WTC11 (cell line): ENCODE results near the gene IL27RA. TPM values are rescaled to one million over a fixed set of nuclear protein-coding genes. Genes with fewer than 3 reads are reported as not detected.
A peak's percentile ranks its signal among the peaks of the same experiment; 100 is the strongest.

Source experiments
- ATAC-seq: fragments of 200-7000 bp; cut with Tn5 transposase; 2 replicates; pipeline ENCODE4 v1.10.0; 2021; ENCODE audit warnings: mild to moderate bottlenecking, moderate library complexity
- CTCF ChIA-PET: fragments of 300-600 bp; sonication (Branson Sonifier 250); formaldehyde crosslinking; loops from one replicate; lab custom pipeline; 2021; ENCODE audit warnings: antibody characterized with exemption; lab: Charles Lee
- POLR2A ChIA-PET: fragments of 350-600 bp; sonication (Branson Sonifier 250); formaldehyde crosslinking; loops from one replicate; lab custom pipeline; 2021; ENCODE audit warnings: antibody characterized with exemption; lab: Charles Lee
- DNase-seq: peaks from one replicate; pipeline ENCODE4 v3.0.0; 2021; ENCODE audit warnings: low spot score
- H3K27ac Mint-ChIP-seq: 2 replicates; pipeline ENCODE4 v1.8.0; 2021; ENCODE audit warnings: mixed read lengths
- H3K27me3 Mint-ChIP-seq: 2 replicates; pipeline ENCODE4 v1.8.0; 2021; ENCODE audit warnings: low read depth, mild to moderate bottlenecking, moderate library complexity, mixed read lengths
- H3K36me3 Mint-ChIP-seq: 2 replicates; pipeline ENCODE4 v1.8.0; 2021; ENCODE audit warnings: mixed read lengths
- H3K4me1 Mint-ChIP-seq: 2 replicates; pipeline ENCODE4 v1.8.0; 2022; ENCODE audit warnings: mixed read lengths
- H3K4me3 Mint-ChIP-seq: 2 replicates; pipeline ENCODE4 v1.8.0; 2021; ENCODE audit warnings: mild to moderate bottlenecking, moderate library complexity, mixed read lengths
- H3K9me3 Mint-ChIP-seq: 2 replicates; pipeline ENCODE4 v1.8.0; 2021; ENCODE audit warnings: mixed read lengths
- AFF4 ChIP-seq: sonication (generic); formaldehyde crosslinking; IDR thresholded peaks from 2 replicates; pipeline ENCODE4 v1.8.1; 2023; ENCODE audit warnings: mild to moderate bottlenecking, missing genetic modification reagents, borderline replicate concordance
- CBFB ChIP-seq: sonication (generic); formaldehyde crosslinking; IDR thresholded peaks from 2 replicates; pipeline ENCODE4 v1.8.1; 2022; ENCODE audit warnings: mild to moderate bottlenecking, low read depth, missing genetic modification reagents
- CREM ChIP-seq: sonication (generic); formaldehyde crosslinking; IDR thresholded peaks from 2 replicates; pipeline ENCODE4 v1.8.1; 2022; ENCODE audit warnings: mild to moderate bottlenecking, missing genetic modification reagents, moderate library complexity
- ESRRA ChIP-seq: sonication (generic); formaldehyde crosslinking; IDR thresholded peaks from 2 replicates; pipeline ENCODE4 v1.8.1; 2022; ENCODE audit warnings: mild to moderate bottlenecking, missing genetic modification reagents, borderline replicate concordance
- FOXJ3 ChIP-seq: sonication (generic); formaldehyde crosslinking; IDR thresholded peaks from 2 replicates; pipeline ENCODE4 v1.9.0; 2021; ENCODE audit warnings: missing genetic modification reagents, mild to moderate bottlenecking, borderline replicate concordance
- FOXP1 ChIP-seq: sonication (generic); formaldehyde crosslinking; IDR thresholded peaks from 2 replicates; pipeline ENCODE4 v1.8.0; 2022; ENCODE audit warnings: missing genetic modification reagents, mild to moderate bottlenecking, moderate library complexity, borderline replicate concordance
- GTF2I ChIP-seq: fragments of 250-450 bp; sonication (Bioruptor Pico); conservative IDR thresholded peaks from 2 replicates; pipeline ENCODE4 v1.4.0; 2021; ENCODE audit warnings: mild to moderate bottlenecking
- MAX ChIP-seq: sonication (generic); formaldehyde crosslinking; IDR thresholded peaks from 2 replicates; pipeline ENCODE4 v1.8.0; 2022; ENCODE audit warnings: mild to moderate bottlenecking, missing genetic modification reagents
- TP53 ChIP-seq: sonication (generic); formaldehyde crosslinking; IDR thresholded peaks from 2 replicates; pipeline ENCODE4 v1.8.1; 2023; ENCODE audit warnings: mild to moderate bottlenecking, missing genetic modification reagents
- ZBTB21 ChIP-seq: sonication (generic); formaldehyde crosslinking; IDR thresholded peaks from 2 replicates; pipeline ENCODE4 v1.8.1; 2023; ENCODE audit warnings: mild to moderate bottlenecking, missing genetic modification reagents, borderline replicate concordance
- ZNF138 ChIP-seq: sonication (generic); formaldehyde crosslinking; conservative IDR thresholded peaks from 2 replicates; pipeline ENCODE4 v1.8.1; 2022; ENCODE audit warnings: mild to moderate bottlenecking, moderate library complexity, missing genetic modification reagents
- ZNF263 ChIP-seq: sonication (generic); formaldehyde crosslinking; IDR thresholded peaks from 2 replicates; pipeline ENCODE4 v1.8.1; 2022; ENCODE audit warnings: low read depth, mild to moderate bottlenecking, moderate library complexity, missing genetic modification reagents
- total RNA-seq: library from RNA; stranded (reverse); gene quantifications from 3 replicates; pipeline ENCODE4 v1.2.3, GENCODE V29; 2021
- TF ChIP-seq, protein P1 (sequence below): fragments of 200-600 bp; IDR thresholded peaks from 2 replicates; pipeline ENCODE4 v1.8.0; 2022; ENCODE audit warnings: antibody characterized with exemption
- TF ChIP-seq, protein P2 (sequence below): sonication (generic); formaldehyde crosslinking; IDR thresholded peaks from 2 replicates; pipeline ENCODE4 v1.8.0; 2023; ENCODE audit warnings: missing genetic modification reagents, mild to moderate bottlenecking, borderline replicate concordance
- TF ChIP-seq, protein P3 (sequence below): sonication (generic); formaldehyde crosslinking; IDR thresholded peaks from 2 replicates; pipeline ENCODE4 v1.8.1; 2023; ENCODE audit warnings: mild to moderate bottlenecking, missing genetic modification reagents, moderate library complexity
- TF ChIP-seq, protein P4 (sequence below): fragments of 250-450 bp; sonication (Bioruptor Pico); conservative IDR thresholded peaks from 2 replicates; pipeline ENCODE4 v1.9.0; 2021; ENCODE audit warnings: mild to moderate bottlenecking
- TF ChIP-seq, protein P5 (sequence below): sonication (generic); formaldehyde crosslinking; IDR thresholded peaks from 2 replicates; pipeline ENCODE4 v1.8.1; 2023; ENCODE audit warnings: mild to moderate bottlenecking, missing genetic modification reagents, moderate library complexity

The IL27RA gene
- total RNA-seq, 1 experiment from 2014 or later: 12.2 TPM

DNA sequence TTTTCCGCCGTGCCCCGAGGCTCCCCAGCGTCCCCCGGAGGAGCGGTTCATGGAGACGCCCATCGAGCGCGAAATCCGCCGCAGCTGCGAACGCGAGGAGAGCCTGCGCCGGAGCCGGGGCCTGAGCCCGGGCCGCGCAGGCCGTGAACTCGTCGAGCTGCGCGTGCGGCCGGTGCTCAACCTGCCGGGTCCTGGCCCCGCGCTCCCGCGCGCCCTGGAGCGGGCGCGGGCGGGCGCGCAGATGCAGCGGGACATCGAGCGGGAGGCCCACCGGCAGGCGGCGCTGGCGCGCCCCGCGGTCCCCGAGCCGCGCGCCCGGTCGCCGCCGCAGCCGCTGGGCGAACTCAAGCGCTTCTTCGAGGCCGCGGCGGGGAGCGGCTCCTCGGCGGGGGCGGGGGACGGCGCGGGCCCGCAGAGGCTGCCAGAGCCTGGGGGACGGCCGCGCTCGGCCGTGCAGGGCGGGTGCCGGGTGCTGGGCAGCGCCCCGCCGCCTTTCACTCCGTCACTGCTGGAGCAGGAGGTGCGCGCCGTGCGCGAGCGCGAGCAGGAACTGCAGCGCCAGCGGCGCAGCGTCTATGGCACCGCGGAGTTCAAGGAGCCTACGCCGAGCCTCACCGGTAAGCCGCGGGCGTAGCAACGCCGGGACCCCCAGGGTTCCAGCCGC is 41.8 kb downstream of the IL27RA start:
- H3K27ac Mint-ChIP-seq: no peak overlapping the region
- peaks cover 70% of the 10 kb centered on the region for H3K27me3 Mint-ChIP-seq
- H3K4me1 Mint-ChIP-seq: peaks cover 8% of the 10 kb centered on the region; the same call in 1 of the 2 replicates
- no peaks in the 10 kb centered on the region for H3K36me3 Mint-ChIP-seq
- peak; percentile 71 for DNase-seq
- ATAC-seq: peak; percentile 32
- H3K9me3 Mint-ChIP-seq: no peaks in the 10 kb centered on the region
- ChIA-PET CTCF (interaction anchor here (0.6 to 6.6 kb wide), 26 partner anchors 9 to 399 kb away, joined by 3 to 164 read pairs (median 6); partner anchors contain the start of genes ASF1B, DCAF15, IL27RA and PALM3), POLR2A (interaction anchor here (0.7 kb wide), 1 partner anchor 138 kb away, joined by 3 read pairs; no protein-coding TSS in a partner anchor)
- H3K4me3 Mint-ChIP-seq: peak overlapping the region; percentile 84
- TF ChIP-seq, protein P1, sequence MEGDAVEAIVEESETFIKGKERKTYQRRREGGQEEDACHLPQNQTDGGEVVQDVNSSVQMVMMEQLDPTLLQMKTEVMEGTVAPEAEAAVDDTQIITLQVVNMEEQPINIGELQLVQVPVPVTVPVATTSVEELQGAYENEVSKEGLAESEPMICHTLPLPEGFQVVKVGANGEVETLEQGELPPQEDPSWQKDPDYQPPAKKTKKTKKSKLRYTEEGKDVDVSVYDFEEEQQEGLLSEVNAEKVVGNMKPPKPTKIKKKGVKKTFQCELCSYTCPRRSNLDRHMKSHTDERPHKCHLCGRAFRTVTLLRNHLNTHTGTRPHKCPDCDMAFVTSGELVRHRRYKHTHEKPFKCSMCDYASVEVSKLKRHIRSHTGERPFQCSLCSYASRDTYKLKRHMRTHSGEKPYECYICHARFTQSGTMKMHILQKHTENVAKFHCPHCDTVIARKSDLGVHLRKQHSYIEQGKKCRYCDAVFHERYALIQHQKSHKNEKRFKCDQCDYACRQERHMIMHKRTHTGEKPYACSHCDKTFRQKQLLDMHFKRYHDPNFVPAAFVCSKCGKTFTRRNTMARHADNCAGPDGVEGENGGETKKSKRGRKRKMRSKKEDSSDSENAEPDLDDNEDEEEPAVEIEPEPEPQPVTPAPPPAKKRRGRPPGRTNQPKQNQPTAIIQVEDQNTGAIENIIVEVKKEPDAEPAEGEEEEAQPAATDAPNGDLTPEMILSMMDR: peak; percentile 26; the same call in 1 of the 2 replicates
- TF ChIP-seq, protein P2, sequence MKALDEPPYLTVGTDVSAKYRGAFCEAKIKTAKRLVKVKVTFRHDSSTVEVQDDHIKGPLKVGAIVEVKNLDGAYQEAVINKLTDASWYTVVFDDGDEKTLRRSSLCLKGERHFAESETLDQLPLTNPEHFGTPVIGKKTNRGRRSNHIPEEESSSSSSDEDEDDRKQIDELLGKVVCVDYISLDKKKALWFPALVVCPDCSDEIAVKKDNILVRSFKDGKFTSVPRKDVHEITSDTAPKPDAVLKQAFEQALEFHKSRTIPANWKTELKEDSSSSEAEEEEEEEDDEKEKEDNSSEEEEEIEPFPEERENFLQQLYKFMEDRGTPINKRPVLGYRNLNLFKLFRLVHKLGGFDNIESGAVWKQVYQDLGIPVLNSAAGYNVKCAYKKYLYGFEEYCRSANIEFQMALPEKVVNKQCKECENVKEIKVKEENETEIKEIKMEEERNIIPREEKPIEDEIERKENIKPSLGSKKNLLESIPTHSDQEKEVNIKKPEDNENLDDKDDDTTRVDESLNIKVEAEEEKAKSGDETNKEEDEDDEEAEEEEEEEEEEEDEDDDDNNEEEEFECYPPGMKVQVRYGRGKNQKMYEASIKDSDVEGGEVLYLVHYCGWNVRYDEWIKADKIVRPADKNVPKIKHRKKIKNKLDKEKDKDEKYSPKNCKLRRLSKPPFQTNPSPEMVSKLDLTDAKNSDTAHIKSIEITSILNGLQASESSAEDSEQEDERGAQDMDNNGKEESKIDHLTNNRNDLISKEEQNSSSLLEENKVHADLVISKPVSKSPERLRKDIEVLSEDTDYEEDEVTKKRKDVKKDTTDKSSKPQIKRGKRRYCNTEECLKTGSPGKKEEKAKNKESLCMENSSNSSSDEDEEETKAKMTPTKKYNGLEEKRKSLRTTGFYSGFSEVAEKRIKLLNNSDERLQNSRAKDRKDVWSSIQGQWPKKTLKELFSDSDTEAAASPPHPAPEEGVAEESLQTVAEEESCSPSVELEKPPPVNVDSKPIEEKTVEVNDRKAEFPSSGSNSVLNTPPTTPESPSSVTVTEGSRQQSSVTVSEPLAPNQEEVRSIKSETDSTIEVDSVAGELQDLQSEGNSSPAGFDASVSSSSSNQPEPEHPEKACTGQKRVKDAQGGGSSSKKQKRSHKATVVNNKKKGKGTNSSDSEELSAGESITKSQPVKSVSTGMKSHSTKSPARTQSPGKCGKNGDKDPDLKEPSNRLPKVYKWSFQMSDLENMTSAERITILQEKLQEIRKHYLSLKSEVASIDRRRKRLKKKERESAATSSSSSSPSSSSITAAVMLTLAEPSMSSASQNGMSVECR (CRISPR knock-in tag): no peak
- TF ChIP-seq ZBTB21 (CRISPR knock-in tag) (no peak), ESRRA (no peak), MAX (CRISPR knock-in tag) (no peak), ZNF138 (CRISPR knock-in tag) (no peak), TP53 (CRISPR knock-in tag) (no peak), ZNF263 (CRISPR knock-in tag) (no peak), FOXP1 (CRISPR knock-in tag) (peak; percentile 53; the same call in 1 of the 2 replicates), CBFB (no peak), FOXJ3 (CRISPR knock-in tag) (no peak), CREM (CRISPR knock-in tag) (peak; percentile 26; the same call in 1 of the 2 replicates), GTF2I (CRISPR knock-in tag) (no peak), AFF4 (CRISPR knock-in tag) (no peak)
- TF ChIP-seq, protein P3, sequence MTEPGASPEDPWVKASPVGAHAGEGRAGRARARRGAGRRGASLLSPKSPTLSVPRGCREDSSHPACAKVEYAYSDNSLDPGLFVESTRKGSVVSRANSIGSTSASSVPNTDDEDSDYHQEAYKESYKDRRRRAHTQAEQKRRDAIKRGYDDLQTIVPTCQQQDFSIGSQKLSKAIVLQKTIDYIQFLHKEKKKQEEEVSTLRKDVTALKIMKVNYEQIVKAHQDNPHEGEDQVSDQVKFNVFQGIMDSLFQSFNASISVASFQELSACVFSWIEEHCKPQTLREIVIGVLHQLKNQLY (CRISPR knock-in tag): no peak
- TF ChIP-seq, protein P4, sequence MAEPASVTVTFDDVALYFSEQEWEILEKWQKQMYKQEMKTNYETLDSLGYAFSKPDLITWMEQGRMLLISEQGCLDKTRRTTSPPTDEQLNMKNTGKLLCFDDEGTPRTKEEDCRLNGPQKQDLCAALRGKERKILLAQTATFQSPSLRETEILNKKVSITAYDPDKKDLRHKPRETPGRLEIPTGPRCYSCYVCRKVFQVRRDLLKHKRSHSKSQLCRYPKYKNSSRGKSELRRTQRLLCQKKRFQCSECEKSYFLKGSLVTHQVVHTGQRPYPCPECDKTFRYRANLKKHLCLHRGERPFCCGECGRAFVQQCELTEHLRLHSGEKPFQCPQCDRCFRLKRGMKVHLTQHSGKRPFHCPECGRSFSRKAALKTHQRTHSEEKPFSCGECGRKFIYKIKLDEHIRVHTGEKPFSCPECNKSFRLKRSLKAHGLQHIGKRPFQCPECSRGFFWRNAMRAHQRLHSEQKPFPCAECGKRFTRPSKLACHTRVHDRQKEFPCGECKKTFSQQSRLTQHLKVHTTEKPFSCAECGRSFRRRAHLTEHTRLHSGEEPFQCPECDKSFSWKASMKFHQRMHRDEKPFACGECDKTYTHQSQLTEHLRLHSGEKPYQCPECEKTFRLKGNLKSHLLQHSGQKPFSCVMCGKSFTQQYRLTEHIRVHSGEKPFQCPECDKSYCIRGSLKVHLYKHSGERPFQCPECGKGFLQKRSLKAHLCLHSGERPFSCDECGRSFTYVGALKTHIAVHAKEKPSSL (CRISPR knock-in tag): no peak
- TF ChIP-seq, protein P5, sequence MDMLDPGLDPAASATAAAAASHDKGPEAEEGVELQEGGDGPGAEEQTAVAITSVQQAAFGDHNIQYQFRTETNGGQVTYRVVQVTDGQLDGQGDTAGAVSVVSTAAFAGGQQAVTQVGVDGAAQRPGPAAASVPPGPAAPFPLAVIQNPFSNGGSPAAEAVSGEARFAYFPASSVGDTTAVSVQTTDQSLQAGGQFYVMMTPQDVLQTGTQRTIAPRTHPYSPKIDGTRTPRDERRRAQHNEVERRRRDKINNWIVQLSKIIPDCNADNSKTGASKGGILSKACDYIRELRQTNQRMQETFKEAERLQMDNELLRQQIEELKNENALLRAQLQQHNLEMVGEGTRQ (CRISPR knock-in tag): no peak
